OCI-LY7 (cell line): ENCODE measurements around the gene FUZ. TPM values are rescaled to one million over a fixed set of nuclear protein-coding genes. Genes with fewer than 3 reads are reported as not detected.

Experiments
- BruUV-seq: library from RNA; stranded (reverse); fragments of 400-500 nt; replicated peaks from 2 replicates; lab custom pipeline; 2021; lab: Mats Ljungman, UMichigan
- CTCF ChIA-PET: fragments of 300-600 bp; sonication (Branson Sonifier 250); formaldehyde crosslinking; loops from one replicate; lab custom pipeline; 2022; ENCODE audit warnings: antibody characterized with exemption; ENCODE audit not compliant: unreplicated experiment; lab: Charles Lee
- POLR2A ChIA-PET: fragments of 300-600 bp; sonication (Branson Sonifier 250); formaldehyde crosslinking; loops from one replicate; lab custom pipeline; 2022; ENCODE audit warnings: antibody characterized with exemption; lab: Charles Lee
- DNase-seq: peaks from one replicate; pipeline ENCODE4 v3.0.0-alpha.2; 2015; ENCODE audit warnings: low spot score
- H2AFZ ChIP-seq: fragments of 200-600 bp; sonication (generic), shearing (Covaris generic); 2 replicates; pipeline ENCODE4 v1.6.1; 2014; ENCODE audit warnings: mild to moderate bottlenecking, antibody characterized with exemption, low read length, moderate library complexity
- H3K27ac ChIP-seq: fragments of 200-600 bp; sonication (generic); 2 replicates; pipeline ENCODE4 v1.5.1; 2014; ENCODE audit warnings: mixed run types, low read depth, mild to moderate bottlenecking, moderate library complexity, low read length, inconsistent platforms; ENCODE audit not compliant: poor library complexity, severe bottlenecking
- H3K36me3 ChIP-seq: fragments of 200-600 bp; sonication (generic); 2 replicates; pipeline ENCODE4 v1.6.1; 2014; ENCODE audit warnings: mild to moderate bottlenecking, antibody characterized with exemption, low read length, moderate library complexity, mixed read lengths; ENCODE audit not compliant: insufficient read depth
- H3K4me1 ChIP-seq: fragments of 200-600 bp; sonication (generic); 2 replicates; pipeline ENCODE4 v1.5.1; 2014; ENCODE audit warnings: mild to moderate bottlenecking, low read length; ENCODE audit not compliant: insufficient read depth, poor library complexity, severe bottlenecking
- H3K4me2 ChIP-seq: fragments of 200-600 bp; sonication (generic); 2 replicates; pipeline ENCODE4 v1.6.1; 2014; ENCODE audit warnings: mild to moderate bottlenecking, low read length
- H3K4me3 ChIP-seq: fragments of 200-600 bp; sonication (generic); 2 replicates; pipeline ENCODE4 v1.5.1; 2014; ENCODE audit warnings: mild to moderate bottlenecking, low read depth, low read length; ENCODE audit not compliant: poor library complexity, severe bottlenecking
- H3K79me2 ChIP-seq: fragments of 200-600 bp; sonication (generic); 2 replicates; pipeline ENCODE4 v1.6.1; 2016; ENCODE audit warnings: low read depth, mild to moderate bottlenecking, low read length, moderate library complexity, mixed read lengths; ENCODE audit not compliant: insufficient read depth
- H3K9me2 ChIP-seq: fragments of 200-600 bp; sonication (generic); 2 replicates; pipeline ENCODE4 v1.6.1; 2016; ENCODE audit warnings: mild to moderate bottlenecking, low read length, mixed read lengths; ENCODE audit not compliant: insufficient read depth
- H3K9me3 ChIP-seq: fragments of 200-600 bp; sonication (generic); 2 replicates; pipeline ENCODE4 v1.6.1; 2014; ENCODE audit warnings: mild to moderate bottlenecking, mixed run types, low read length, mixed read lengths
- H4K20me1 ChIP-seq: fragments of 200-600 bp; sonication (generic); 2 replicates; pipeline ENCODE4 v1.6.1; 2014; ENCODE audit warnings: mild to moderate bottlenecking, antibody characterized with exemption, low read length, moderate library complexity, mixed read lengths; ENCODE audit not compliant: insufficient read depth
- EZH2phosphoT487 ChIP-seq: fragments of 200-600 bp; sonication (generic); IDR thresholded peaks from 2 replicates; pipeline ENCODE4 v1.6.1; 2018; ENCODE audit warnings: low read depth, borderline replicate concordance, mild to moderate bottlenecking, mixed run types, antibody characterized with exemption, low read length, moderate library complexity, mixed read lengths
- intact Hi-C: fragments of 100-400 bp; cut with micrococcal nuclease; formaldehyde crosslinking; loops from one replicate; pipeline ENCODE4 v1.10.0; 2022; ENCODE audit not compliant: unreplicated experiment
- total RNA-seq, 2 experiments: library from RNA; depleted of rRNA in 1 of 2; stranded (reverse); fragments of >200 nt in 1 of 2; shearing (Covaris generic) in 1 of 2; gene quantifications; 2 replicates each; pipeline ENCODE4 v1.2.3, GENCODE V29; 2014 to 2022
- TF ChIP-seq, protein P1 (sequence below): fragments of 200-600 bp; sonication (generic); conservative IDR thresholded peaks from 2 replicates; pipeline ENCODE4 v1.5.1; 2014; ENCODE audit warnings: mild to moderate bottlenecking, antibody characterized with exemption, low read length, moderate library complexity, mixed read lengths

Gene FUZ
- total RNA-seq, 2 experiments from 2014 or later: 28.1 to 33.6 TPM

DNA sequence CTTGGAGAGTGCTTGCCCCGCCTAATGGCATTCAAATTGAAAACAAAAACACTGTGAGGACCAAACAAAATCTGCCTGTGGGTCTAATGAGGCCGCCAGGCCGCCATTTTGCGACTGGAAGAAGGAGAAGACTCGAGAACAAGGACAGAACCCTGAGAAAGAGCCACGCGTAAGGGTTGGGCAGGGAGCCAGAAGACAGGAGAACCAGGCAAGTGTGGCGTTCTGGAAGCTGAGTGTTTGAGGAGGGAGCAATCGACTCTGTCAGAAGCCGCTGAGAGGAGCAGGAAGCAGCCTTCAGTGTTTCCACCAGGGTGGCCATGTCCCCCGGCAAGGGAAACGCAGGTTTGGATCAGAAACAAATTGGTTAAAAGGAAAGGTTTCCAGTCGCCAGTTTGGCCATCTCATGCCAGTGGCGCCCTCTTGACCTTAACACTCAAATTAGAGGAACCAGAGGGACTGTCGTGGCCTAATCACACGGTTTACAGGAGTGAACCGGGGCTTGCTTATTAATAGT, 27.7 kb upstream of the FUZ start:
- peaks cover 12% of the 10 kb centered on the region for H3K4me1 ChIP-seq
- ChIA-PET CTCF (no interaction called here), POLR2A (no interaction called here)
- H3K4me2 ChIP-seq: no peak overlapping the region
- H3K9me3 ChIP-seq: no peaks in the 10 kb centered on the region
- peaks cover 65% of the 10 kb centered on the region for H3K36me3 ChIP-seq
- H3K27ac ChIP-seq: no peak overlapping the region
- H3K9me2 ChIP-seq: no peaks in the 10 kb centered on the region
- no peak for DNase-seq
- no peak overlapping the region for H2AFZ ChIP-seq
- H3K4me3 ChIP-seq: no peak overlapping the region
- no TSS peak for BruUV-seq
- TF ChIP-seq EZH2phosphoT487: no peak
- TF ChIP-seq, protein P1, sequence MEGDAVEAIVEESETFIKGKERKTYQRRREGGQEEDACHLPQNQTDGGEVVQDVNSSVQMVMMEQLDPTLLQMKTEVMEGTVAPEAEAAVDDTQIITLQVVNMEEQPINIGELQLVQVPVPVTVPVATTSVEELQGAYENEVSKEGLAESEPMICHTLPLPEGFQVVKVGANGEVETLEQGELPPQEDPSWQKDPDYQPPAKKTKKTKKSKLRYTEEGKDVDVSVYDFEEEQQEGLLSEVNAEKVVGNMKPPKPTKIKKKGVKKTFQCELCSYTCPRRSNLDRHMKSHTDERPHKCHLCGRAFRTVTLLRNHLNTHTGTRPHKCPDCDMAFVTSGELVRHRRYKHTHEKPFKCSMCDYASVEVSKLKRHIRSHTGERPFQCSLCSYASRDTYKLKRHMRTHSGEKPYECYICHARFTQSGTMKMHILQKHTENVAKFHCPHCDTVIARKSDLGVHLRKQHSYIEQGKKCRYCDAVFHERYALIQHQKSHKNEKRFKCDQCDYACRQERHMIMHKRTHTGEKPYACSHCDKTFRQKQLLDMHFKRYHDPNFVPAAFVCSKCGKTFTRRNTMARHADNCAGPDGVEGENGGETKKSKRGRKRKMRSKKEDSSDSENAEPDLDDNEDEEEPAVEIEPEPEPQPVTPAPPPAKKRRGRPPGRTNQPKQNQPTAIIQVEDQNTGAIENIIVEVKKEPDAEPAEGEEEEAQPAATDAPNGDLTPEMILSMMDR: no peak
- intact Hi-C loops: no loop called here
- H4K20me1 ChIP-seq: no peaks in the 10 kb centered on the region
- H3K79me2 ChIP-seq: no peaks in the 10 kb centered on the region

DNA sequence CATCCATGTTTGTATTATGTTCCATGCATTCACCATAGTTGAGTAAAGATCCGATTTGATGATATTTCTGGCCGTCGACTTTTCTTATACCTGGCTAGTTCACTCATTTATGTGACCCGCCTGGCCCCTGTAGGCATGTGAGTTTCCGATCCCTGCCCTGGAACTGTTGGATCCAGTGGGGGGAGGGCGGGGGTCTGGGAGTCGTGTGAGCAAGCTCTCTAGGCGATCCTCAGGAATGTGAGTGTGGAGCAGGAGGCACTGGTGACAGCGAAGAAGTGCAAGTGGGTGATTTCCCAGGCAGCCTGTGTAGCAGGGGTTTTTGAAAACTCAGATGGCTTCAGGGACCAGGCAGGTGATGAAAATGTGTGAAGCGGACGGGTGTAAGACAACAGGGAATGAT, 27.2 kb upstream of the FUZ start:
- no TSS peak for BruUV-seq
- Histone ChIP-seq H3K9me3 (no peaks in the 10 kb centered on the region), H3K79me2 (no peaks in the 10 kb centered on the region), H2AFZ (no peak overlapping the region), H4K20me1 (no peaks in the 10 kb centered on the region), H3K27ac (no peak overlapping the region), H3K9me2 (no peaks in the 10 kb centered on the region), H3K4me3 (no peak overlapping the region), H3K36me3 (peaks cover 70% of the 10 kb centered on the region), H3K4me1 (peaks cover 12% of the 10 kb centered on the region), H3K4me2 (no peak overlapping the region)
- DNase-seq: no peak
- intact Hi-C loops: no loop called here
- no peak for TF ChIP-seq EZH2phosphoT487
- TF ChIP-seq, protein P1: no peak
- POLR2A ChIA-PET: no interaction called here
- CTCF ChIA-PET: no interaction called here

DNA sequence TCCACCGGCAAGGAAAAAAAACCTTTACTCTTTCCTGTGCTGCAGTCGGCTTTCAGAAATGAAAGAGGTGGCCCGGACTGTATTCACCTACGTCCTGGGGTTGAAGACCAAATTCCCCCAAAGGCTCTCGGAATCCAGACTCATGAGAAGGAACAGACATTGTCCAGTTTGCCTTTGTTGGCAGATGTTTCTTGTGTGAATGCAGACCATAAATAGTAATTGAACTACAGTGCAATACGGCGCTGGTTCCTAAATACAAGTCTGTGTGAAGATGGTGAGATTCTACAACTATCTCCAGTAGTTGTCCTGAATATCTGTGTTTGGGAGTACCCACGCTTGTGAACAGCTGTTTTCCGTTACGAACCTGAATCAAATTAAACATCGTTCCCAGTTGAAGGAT, 26.6 kb upstream of the FUZ start:
- intact Hi-C loops: no loop called here
- Histone ChIP-seq H3K4me2 (no peak overlapping the region), H3K36me3 (peaks cover 76% of the 10 kb centered on the region), H3K4me1 (peaks cover 10% of the 10 kb centered on the region), H3K79me2 (no peaks in the 10 kb centered on the region), H3K9me3 (no peaks in the 10 kb centered on the region), H4K20me1 (no peaks in the 10 kb centered on the region), H2AFZ (no peak overlapping the region), H3K27ac (no peak overlapping the region), H3K9me2 (no peaks in the 10 kb centered on the region), H3K4me3 (no peak overlapping the region)
- ChIA-PET POLR2A (no interaction called here), CTCF (no interaction called here)
- TF ChIP-seq, protein P1: no peak
- no peak for TF ChIP-seq EZH2phosphoT487
- TSS peak; percentile 61 for BruUV-seq
- DNase-seq: no peak
